GM23248 (cell line): ENCODE measurements around the gene TBX1.

ENCODE experiments used
- EZH2 ChIP-seq: fragments of 200-600 bp; sonication (generic); IDR thresholded peaks from 2 replicates; pipeline ENCODE4 v1.6.1; 2018; ENCODE audit warnings: antibody characterized with exemption, mild to moderate bottlenecking; ENCODE audit not compliant: insufficient read depth, poor library complexity, severe bottlenecking
- EZH2phosphoT487 ChIP-seq: fragments of 200-600 bp; sonication (generic); IDR thresholded peaks from 2 replicates; pipeline ENCODE4 v1.6.1; 2018; ENCODE audit warnings: antibody characterized with exemption, moderate library complexity, mild to moderate bottlenecking, low read depth; ENCODE audit not compliant: insufficient read depth

GRCh38 chr22:19788661-19789225 is 28.2 kb downstream of the TBX1 start:
- no peak for TF ChIP-seq EZH2
- no peak for TF ChIP-seq EZH2phosphoT487
